Fibroblast of lung (primary cell): ENCODE data around the gene PGAP1.

ENCODE experiments used
- EZH2 ChIP-seq: IDR thresholded peaks from 2 replicates; pipeline ENCODE4 v1.5.1; 2012; ENCODE audit warnings: low read length, control low read depth, mild to moderate bottlenecking; ENCODE audit errors: missing control alignments
- TF ChIP-seq, protein P1 (sequence below), 2 donors: IDR thresholded peaks in 1 of 2; conservative IDR thresholded peaks in 1 of 2; 1 replicate in 1 of 2; 2 replicates in 1 of 2; pipeline ENCODE4 v1.5.1; 2011 to 2012; ENCODE audit warnings: low read length in 2 of 2, control low read depth in 1 of 2, inconsistent platforms in 1 of 2, low read depth in 1 of 2, mild to moderate bottlenecking in 1 of 2

DNA sequence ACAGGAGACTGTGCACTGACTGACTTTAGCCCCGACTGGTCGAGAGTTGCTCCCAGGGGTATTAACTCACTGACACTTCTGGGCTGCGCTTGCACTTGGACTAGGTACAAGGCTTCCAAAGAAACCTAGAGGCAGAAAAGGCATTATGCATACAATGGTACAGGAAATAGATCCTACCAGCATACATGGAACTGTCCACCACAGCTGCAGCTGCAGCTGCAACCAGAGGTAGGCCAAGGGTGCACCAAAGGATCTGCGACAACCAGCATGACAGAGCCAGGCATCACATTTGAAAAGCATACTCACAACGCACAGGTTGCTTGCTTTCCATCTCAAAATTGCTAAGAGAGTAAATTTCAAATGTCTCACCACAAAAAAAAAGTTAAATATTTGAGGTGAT is 22.6 kb upstream of the PGAP1 start:
- TF ChIP-seq, protein P1, sequence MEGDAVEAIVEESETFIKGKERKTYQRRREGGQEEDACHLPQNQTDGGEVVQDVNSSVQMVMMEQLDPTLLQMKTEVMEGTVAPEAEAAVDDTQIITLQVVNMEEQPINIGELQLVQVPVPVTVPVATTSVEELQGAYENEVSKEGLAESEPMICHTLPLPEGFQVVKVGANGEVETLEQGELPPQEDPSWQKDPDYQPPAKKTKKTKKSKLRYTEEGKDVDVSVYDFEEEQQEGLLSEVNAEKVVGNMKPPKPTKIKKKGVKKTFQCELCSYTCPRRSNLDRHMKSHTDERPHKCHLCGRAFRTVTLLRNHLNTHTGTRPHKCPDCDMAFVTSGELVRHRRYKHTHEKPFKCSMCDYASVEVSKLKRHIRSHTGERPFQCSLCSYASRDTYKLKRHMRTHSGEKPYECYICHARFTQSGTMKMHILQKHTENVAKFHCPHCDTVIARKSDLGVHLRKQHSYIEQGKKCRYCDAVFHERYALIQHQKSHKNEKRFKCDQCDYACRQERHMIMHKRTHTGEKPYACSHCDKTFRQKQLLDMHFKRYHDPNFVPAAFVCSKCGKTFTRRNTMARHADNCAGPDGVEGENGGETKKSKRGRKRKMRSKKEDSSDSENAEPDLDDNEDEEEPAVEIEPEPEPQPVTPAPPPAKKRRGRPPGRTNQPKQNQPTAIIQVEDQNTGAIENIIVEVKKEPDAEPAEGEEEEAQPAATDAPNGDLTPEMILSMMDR (conservative IDR thresholded peaks at IDR 0.05 in 1 of 2, IDR thresholded peaks at IDR 0.05 in 1 of 2; ENCODE audit: low read depth in 1 of 2, low read length in 2 of 2) = no peak
- TF ChIP-seq EZH2 = no peak
